Caki2 (cell line): ENCODE results near the gene RFXANK. TPM values are rescaled to one million over a fixed set of nuclear protein-coding genes. Genes with fewer than 3 reads are reported as not detected.

Experiments used
- DNase-seq: peaks from one replicate; pipeline ENCODE4 v3.0.0-alpha.2; 2015; ENCODE audit warnings: low read depth
- in situ Hi-C: cut with HindIII; loops from 2 replicates; pipeline ENCODE4 v1.10.0; 2016; ENCODE audit warnings: low sequenced_read_pairs, low pct_unique_long_range_greater_than_20kb, mixed read lengths
- total RNA-seq: library from RNA; depleted of rRNA; stranded (reverse); fragments of >200 nt; shearing (Covaris generic); gene quantifications from 2 replicates; pipeline ENCODE4 v1.2.3, GENCODE V29; 2014; ENCODE audit warnings: low replicate concordance

Gene RFXANK
- total RNA-seq, 1 experiment from 2014 or later = 81.8 TPM

GRCh38 chr19:19223060-19223459 is 31.0 kb downstream of the RFXANK start:
- in situ Hi-C loops = no loop called here
- DNase-seq = no peak

DNA sequence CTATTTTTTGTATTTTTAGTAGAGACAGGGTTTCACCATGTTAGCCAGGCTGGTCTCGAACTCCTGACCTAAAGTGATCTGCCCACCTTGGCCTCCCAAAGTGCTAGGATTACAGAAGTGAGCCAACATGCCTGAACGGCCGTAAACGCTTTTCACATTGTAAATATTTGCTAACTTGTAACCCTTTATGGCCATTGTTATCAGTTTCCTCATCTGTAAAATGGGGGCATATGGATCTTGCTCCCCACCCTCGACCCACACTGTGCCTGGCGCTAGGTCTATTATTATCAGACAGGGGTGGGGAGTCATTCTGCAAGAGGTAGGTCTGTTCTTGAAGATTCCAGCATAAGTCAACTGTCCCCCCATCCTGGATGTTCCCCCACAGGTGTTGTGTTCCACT is 31.6 kb downstream of the RFXANK start:
- in situ Hi-C loops = no loop called here
- DNase-seq = no peak

GRCh38 chr19:19224150-19224851 is 32.2 kb downstream of the RFXANK start:
- no peak for DNase-seq
- in situ Hi-C loops = no loop called here

DNA sequence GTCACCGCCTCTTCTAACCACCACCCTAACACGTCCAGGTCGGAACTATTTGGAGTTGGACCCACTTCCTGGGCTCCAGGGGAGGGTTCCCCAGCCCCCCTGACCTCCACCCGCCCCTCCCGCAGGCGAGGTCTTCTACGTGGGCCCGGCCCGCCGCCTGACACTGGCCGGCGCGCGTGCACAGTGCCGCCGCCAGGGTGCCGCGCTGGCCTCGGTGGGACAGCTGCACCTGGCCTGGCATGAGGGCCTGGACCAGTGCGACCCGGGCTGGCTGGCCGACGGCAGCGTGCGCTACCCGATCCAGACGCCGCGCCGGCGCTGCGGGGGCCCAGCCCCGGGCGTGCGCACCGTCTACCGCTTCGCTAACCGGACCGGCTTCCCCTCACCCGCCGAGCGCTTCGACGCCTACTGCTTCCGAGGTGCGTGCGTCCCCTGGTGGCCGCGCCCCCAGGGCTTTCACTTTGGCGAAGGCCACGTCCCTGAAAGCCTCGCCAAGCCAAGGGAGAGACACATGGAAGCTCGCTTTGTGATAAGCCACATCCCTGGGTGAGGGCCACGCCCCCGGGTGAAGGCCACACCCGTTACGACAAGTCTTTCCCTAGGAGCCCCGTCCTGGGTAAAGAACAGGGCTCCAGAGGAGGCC is 32.9 kb downstream of the RFXANK start:
- in situ Hi-C loops = no loop called here
- DNase-seq = peak; percentile 83

- in situ Hi-C loops = no loop called here
- DNase-seq = no peak
Measured at GRCh38 chr19:19226204-19226603, 34.1 kb downstream of the RFXANK start.

GRCh38 chr19:19226663-19227062 is 34.6 kb downstream of the RFXANK start:
- no peak for DNase-seq
- in situ Hi-C loops = no loop called here

GRCh38 chr19:19227217-19227616 is 35.2 kb downstream of the RFXANK start:
- DNase-seq = no peak
- in situ Hi-C loops = no loop called here

DNA sequence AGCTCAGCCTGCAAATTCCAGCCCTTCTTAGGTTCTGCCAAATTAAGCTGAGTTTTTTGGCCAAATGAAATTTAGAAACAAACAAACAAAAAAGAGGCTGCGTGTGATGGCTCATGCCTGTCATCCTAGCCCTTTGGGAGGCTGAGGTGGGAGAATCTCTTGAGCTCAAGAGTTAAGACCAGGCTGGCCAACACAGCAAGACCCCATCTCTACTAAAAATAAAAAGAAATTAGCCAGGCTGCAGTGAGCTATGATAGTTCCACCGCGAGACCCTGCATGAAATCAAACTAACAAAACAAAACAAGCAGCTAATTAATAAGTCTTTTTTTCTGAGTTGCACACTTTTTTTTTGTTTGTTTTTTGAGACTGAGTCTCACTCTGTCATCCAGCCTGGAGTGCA is 37.6 kb downstream of the RFXANK start:
- in situ Hi-C loops = no loop called here
- DNase-seq = no peak

- in situ Hi-C loops = no loop called here
- no peak for DNase-seq
Measured at GRCh38 chr19:19230999-19231398, 38.9 kb downstream of the RFXANK start.

- DNase-seq = no peak
- in situ Hi-C loops = no loop called here
Measured at GRCh38 chr19:19232261-19232721, 40.2 kb downstream of the RFXANK start.

GRCh38 chr19:19234220-19234816 is 42.3 kb downstream of the RFXANK start:
- no peak for DNase-seq
- in situ Hi-C loops = no loop called here

DNA sequence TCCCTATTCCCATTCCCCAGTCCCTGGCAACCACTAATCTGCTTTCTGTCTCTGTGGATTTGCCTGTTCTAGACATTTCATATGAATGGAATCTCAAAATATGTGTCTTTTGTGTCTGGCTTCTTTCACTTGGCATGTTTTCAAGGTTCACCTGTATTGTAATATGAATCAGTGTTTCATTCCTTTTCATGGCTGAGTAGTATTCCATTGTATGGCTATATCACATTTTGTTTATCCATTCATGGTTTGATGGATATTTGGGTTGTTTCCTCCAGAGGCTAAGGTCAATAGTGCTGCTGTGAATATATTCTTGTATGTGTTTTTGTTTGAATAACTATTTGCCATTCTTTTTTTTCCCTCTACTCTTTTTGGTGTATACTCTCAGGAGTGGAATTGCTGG is 44.1 kb downstream of the RFXANK start:
- no peak for DNase-seq
- in situ Hi-C loops = no loop called here

DNA sequence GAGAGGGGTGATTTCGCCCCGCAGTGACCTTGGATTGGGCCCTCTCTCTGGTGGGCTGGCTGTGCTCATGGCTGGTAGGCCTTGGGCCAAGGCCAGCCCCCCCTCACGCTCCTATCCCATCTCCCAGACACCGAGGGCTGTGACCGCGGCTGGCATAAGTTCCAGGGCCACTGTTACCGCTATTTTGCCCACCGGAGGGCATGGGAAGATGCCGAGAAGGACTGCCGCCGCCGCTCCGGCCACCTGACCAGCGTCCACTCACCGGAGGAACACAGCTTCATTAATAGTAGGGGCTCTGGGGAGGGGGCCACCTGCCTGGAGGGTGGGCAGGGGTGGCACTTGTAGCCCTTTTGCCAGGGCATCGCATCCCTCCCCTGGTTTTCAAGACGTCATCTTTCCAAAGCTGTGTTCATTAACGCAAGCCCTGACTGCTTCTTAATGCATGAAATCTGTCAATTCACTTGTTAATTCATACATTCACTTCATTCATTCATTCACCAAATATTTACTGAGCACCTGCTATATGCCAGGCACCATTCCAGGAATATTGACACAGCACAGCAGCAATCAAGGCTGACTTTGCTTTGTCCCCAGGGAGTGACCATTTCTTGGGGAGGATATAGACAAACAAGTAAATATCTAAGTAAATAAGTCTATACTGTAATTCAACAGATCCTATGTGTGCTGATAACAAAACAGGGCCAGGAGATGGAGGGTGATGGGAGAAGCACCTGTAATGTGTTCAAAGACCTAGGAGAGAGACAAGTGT is 46.3 kb downstream of the RFXANK start:
- DNase-seq = no peak
- in situ Hi-C loops = no loop called here

GRCh38 chr19:19239675-19240074 is 47.6 kb downstream of the RFXANK start:
- DNase-seq = no peak
- in situ Hi-C loops = no loop called here

GRCh38 chr19:19240476-19240875 is 48.4 kb downstream of the RFXANK start:
- in situ Hi-C loops = no loop called here
- DNase-seq = no peak

- no peak for DNase-seq
- in situ Hi-C loops = no loop called here
Measured at GRCh38 chr19:19250196-19250801, 58.2 kb downstream of the RFXANK start.
